K562 (cell line): ENCODE data around the gene ADGRA3.

Source experiments
- KLF10 ChIP-seq: fragments of 250-450 bp; sonication (Bioruptor Pico); IDR thresholded peaks from 2 replicates; pipeline ENCODE4 v1.6.1; 2021; ENCODE audit warnings: matching md5 sums
- POLR2A ChIP-seq: fragments of 450-650 bp; conservative IDR thresholded peaks from 2 replicates; pipeline ENCODE4 v1.6.1; 2016
- RBM39 ChIP-seq: fragments of 200-400 bp; formaldehyde crosslinking; optimal IDR thresholded peaks from 2 replicates; pipeline ENCODE3; 2018; ENCODE audit warnings: low read depth, low read length
- ZFP36 ChIP-seq: fragments of 150-350 bp; IDR thresholded peaks from 2 replicates; pipeline ENCODE4 v1.6.1; 2018; ENCODE audit warnings: low read length, low read depth; ENCODE audit not compliant: partially characterized antibody
- ZFX ChIP-seq: sonication (generic); formaldehyde crosslinking; IDR thresholded peaks from 2 replicates; pipeline ENCODE4 v1.8.0; 2022; ENCODE audit warnings: mild to moderate bottlenecking, missing genetic modification reagents, moderate library complexity
- ZNF445 ChIP-seq: fragments of 250-450 bp; sonication (Bioruptor Pico); IDR thresholded peaks from 2 replicates; pipeline ENCODE4 v1.4.0; 2020; ENCODE audit warnings: low read depth, mild to moderate bottlenecking, moderate library complexity
- ZSCAN29 ChIP-seq: fragments of 450-650 bp; IDR thresholded peaks from 2 replicates; pipeline ENCODE4 v1.6.1; 2017

GRCh38 chr4:22487328-22487727 is 28.5 kb downstream of the ADGRA3 start:
- TF ChIP-seq RBM39 (no peak), ZFX (CRISPR knock-in tag) (no peak), POLR2A (no peak), ZNF445 (CRISPR knock-in tag) (no peak), ZSCAN29 (no peak), KLF10 (no peak), ZFP36 (no peak)
